GM23248 (cell line): ENCODE results near the gene SMIM36.

Experiments
- EZH2 ChIP-seq: fragments of 200-600 bp; sonication (generic); IDR thresholded peaks from 2 replicates; pipeline ENCODE4 v1.6.1; 2018; ENCODE audit warnings: antibody characterized with exemption, mild to moderate bottlenecking; ENCODE audit not compliant: insufficient read depth, poor library complexity, severe bottlenecking
- EZH2phosphoT487 ChIP-seq: fragments of 200-600 bp; sonication (generic); IDR thresholded peaks from 2 replicates; pipeline ENCODE4 v1.6.1; 2018; ENCODE audit warnings: antibody characterized with exemption, moderate library complexity, mild to moderate bottlenecking, low read depth; ENCODE audit not compliant: insufficient read depth

DNA sequence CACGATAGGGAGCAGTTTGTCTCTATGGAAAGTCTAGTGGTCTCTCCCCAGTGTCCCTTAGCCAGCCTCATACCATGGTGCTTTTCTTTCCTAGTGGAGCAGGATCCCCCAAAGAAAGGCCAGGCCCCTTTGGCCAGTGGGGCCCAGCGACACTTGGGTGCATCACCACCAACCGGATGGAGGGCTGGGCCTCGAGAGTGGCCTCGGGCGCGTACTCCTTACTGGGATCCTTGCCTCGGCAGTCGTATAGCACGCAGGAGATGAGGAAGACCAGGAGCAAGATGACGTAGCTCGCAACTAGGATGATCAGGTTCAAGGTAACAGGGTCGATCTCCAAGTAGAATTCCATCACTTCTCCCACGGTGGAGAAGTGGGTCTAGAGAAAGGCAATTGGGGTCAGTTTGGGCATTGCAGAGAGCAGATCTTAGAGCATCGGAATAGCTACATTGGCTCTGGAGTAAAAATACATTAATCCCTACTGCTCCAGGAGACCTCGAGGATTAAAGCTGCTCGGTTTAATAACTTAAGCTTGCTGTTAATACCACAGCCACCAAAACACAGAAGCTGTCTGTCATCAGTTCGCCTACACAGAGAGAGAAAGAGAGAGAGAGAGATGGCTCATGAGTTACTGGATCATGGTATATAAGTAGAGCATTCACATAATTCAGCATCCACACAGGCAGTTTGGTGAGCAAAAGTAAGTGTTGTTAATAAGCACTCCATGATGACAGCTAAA is at the start of gene SMIM36:
- TF ChIP-seq EZH2 (no peak), EZH2phosphoT487 (no peak)
